GM18861 (cell line): ENCODE results near the gene CDC42EP2.

Experiments
- ATAC-seq: cut with Tn5 transposase; IDR thresholded peaks from one replicate; pipeline ENCODE4 v1.9.1; 2021; ENCODE audit not compliant: unreplicated experiment

Gene CDC42EP2

GRCh38 chr11:65355013-65355775 is 40.5 kb downstream of the CDC42EP2 start:
- ATAC-seq, result peak; percentile 17

DNA sequence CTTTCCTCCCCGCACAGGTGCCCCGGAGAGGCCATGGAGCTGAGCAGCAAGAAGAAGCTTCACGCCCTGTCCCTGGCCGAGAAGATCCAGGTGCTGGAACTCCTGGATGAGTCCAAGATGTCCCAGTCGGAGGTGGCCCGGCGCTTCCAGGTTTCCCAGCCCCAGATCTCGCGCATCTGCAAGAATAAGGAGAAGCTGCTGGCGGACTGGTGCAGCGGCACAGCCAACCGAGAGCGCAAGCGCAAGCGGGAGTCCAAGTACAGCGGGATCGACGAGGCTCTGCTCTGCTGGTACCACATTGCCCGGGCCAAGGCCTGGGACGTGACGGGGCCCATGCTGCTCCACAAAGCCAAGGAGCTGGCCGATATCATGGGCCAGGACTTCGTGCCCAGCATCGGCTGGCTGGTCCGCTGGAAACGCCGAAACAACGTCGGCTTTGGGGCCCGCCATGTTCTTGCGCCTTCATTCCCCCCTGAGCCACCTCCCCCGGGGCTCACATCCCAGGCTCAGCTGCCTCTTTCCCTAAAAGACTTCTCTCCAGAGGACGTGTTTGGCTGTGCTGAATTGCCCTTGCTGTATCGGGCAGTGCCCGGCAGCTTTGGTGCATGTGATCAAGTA is 41.2 kb downstream of the CDC42EP2 start:
- ATAC-seq, result no peak

- no peak for ATAC-seq
Measured at GRCh38 chr11:65356394-65356972, 41.8 kb downstream of the CDC42EP2 start.

- no peak for ATAC-seq
Measured at GRCh38 chr11:65357856-65358356, 43.2 kb downstream of the CDC42EP2 start.

DNA sequence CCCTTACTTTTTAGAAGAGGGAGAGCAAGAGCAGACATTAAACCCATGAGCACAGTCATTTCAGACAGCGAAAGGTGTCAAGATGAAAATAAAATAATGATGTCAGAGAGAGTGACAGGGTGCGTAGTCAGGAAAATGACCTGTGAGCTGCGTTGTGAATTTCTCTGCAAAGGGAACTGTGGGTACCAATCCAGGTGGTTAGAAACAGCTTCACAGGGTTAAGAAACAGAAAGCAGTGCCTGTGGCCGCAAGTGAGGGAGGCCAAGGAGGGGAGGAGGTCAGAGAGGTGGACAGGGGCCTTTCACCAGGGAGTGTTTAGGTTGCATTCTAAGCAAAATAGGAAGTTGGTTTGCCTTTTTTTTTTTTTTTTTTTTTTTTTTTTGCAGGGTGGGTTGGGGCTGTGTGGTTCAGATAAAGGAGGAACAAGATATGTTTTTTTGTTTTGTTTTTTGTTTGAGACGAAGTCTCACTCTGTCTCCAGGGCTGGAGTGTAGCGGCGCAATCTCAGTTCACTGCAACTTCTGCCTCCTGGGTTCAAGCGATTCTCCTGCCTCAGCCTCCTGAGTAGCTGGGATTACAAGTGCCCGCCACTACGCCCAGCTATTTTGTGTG is 47.8 kb downstream of the CDC42EP2 start:
- no peak for ATAC-seq

DNA sequence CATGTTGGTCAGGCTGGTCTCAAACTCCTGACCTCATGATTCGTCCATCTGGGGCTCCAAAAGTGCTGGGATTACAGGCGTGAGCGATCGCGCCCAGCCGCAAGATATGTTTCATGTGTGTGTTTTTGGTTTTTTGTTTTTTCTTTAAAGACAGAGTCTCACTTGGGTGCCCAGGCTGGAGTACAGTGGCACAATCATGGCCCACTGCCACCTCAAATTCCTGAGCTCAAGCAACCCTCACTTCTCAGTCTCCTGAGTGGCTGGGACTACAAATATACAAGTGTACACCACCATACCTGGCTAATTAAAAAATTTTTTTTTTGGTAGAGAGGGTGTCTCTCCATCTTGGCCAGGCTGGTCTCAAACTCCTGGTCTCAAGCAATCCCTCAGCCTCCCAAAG is 48.3 kb downstream of the CDC42EP2 start:
- ATAC-seq, result no peak

GRCh38 chr11:65363770-65364169 is 49.1 kb downstream of the CDC42EP2 start:
- no peak for ATAC-seq

DNA sequence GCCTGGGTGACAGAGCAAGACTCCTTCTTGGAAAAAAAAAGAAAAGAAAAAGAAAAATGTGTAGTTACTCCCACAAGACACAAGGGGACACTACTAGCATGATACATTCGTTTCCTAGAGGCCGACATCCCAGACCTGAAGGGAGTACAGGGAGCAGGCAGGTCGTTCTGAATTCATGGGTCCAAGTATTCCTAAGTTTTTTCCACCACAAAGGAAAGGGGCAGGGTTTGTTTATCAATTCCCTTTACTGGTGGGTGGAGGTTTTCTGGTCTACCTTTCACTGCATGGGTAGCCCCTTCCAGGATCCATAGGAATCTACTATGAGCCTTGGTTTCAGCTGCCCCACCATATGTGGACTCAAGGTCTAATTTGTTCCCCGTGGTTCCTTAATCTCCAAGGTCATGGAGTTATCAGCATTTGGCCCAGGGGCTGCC is 51.7 kb downstream of the CDC42EP2 start:
- no peak for ATAC-seq

DNA sequence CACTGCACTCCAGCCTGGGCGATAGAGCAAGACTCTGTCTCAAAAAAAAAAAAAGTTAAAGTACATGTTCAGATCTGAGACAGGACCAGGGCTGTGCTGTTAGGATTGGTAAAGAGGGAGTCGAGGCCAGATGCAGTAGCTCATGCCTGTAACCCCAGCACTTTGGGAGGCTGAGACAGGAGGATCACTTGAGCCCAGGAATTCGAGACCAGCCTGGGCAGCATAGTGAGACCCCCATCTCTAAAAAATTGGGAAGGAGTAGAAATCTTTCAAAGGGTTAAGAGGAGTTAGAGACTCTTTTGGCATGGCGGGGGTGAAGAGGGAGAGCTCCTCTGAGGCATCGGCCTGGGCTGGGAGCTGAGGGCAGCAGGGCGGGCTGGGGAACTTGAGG is 56.0 kb downstream of the CDC42EP2 start:
- no peak for ATAC-seq
